ENCODE data around the gene DOLPP1. TPM values are rescaled to one million over a fixed set of nuclear protein-coding genes. Genes with fewer than 3 reads are reported as not detected.

DOLPP1 gene
- total RNA-seq, 1 donor: 10.5 TPM

GRCh38 chr9:129084087-129084486 is 3.2 kb downstream of the DOLPP1 start:
- H3K27me3 ChIP-seq (ENCODE audit: insufficient read depth, low read length): no peaks in the 10 kb centered on the region
- peaks cover 28% of the 10 kb centered on the region for H3K79me2 ChIP-seq (ENCODE audit: insufficient read depth, low read length)
- no peak overlapping the region for H2AFZ ChIP-seq (ENCODE audit: low read length)
- peaks cover 5% of the 10 kb centered on the region for H4K20me1 ChIP-seq (ENCODE audit: insufficient read depth, low read length)
- no peaks in the 10 kb centered on the region for H3K9me3 ChIP-seq (ENCODE audit: low read depth, low read length)
- no peak overlapping the region for H3K4me3 ChIP-seq (ENCODE audit: insufficient read depth, low read length)
- no peak overlapping the region for H3K27ac ChIP-seq (ENCODE audit: low read depth, low read length)
- H3K36me3 ChIP-seq (ENCODE audit: insufficient read depth, low read length): no peaks in the 10 kb centered on the region
- no peak for DNase-seq (ENCODE audit: insufficient read length, low spot score, missing footprints)
- H3K4me2 ChIP-seq (ENCODE audit: insufficient read depth, low read length): no peak overlapping the region
- no peak for TF ChIP-seq CTCF (IDR thresholded peaks at IDR 0.05; ENCODE audit: extremely low read depth, low read depth, low read length)
- peaks cover 14% of the 10 kb centered on the region for H3K4me1 ChIP-seq (ENCODE audit: insufficient read depth, low read length)

- Histone ChIP-seq H3K4me2 (ENCODE audit: insufficient read depth, low read length) (no peak overlapping the region), H3K27ac (ENCODE audit: low read depth, low read length) (no peak overlapping the region), H3K79me2 (ENCODE audit: insufficient read depth, low read length) (no peaks in the 10 kb centered on the region), H3K4me1 (ENCODE audit: insufficient read depth, low read length) (no peaks in the 10 kb centered on the region), H3K36me3 (ENCODE audit: insufficient read depth, low read length) (peaks cover 3% of the 10 kb centered on the region), H4K20me1 (ENCODE audit: insufficient read depth, low read length) (no peaks in the 10 kb centered on the region), H3K27me3 (ENCODE audit: insufficient read depth, low read length) (no peaks in the 10 kb centered on the region), H3K4me3 (ENCODE audit: insufficient read depth, low read length) (no peak overlapping the region), H3K9me3 (ENCODE audit: low read depth, low read length) (no peaks in the 10 kb centered on the region), H2AFZ (ENCODE audit: low read length) (no peak overlapping the region)
- no peak for TF ChIP-seq CTCF (IDR thresholded peaks at IDR 0.05; ENCODE audit: extremely low read depth, low read depth, low read length)
- DNase-seq (ENCODE audit: insufficient read length, low spot score, missing footprints): peak; percentile 22
Measured at GRCh38 chr9:129089246-129089645, 8.3 kb downstream of the DOLPP1 start.

DNA sequence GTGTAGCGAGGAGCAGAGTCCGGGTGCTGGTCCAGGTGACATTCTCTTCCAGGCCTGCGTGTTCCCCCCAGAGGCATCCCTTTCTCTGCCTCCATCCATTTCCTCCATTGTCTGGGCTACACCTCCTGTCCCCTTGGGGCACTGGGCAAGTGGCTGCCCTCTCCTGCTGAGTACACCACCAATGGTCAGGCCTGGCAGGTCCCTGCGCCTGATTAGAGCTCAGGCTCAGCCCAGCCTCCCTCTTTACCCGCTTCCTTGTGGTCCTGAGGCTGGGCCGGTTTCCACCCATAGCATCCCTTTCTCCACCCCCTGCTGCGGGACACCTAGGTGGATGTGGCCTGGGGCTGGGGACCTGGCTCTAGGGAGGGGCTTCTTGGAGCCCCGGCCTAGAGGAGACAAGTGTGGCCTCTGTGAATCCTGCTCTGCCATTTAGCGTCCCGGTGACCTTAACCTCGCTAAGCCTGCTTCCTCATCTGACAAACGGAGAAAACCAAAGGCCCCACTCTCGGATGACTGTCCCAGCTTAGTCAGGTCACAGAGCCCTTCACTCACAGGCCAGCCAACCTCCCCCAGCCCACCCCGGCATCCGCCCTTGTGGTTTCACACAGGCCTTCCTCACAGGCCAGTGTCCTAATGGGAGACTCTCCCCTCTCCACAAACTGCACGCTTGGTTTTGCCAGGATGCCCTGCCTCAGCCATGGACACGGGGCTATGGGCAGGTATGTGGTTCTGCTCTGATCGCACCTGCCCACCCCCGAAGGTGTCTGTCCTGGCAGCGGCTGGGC is 12.9 kb downstream of the DOLPP1 start:
- H3K79me2 ChIP-seq (ENCODE audit: insufficient read depth, low read length): no peaks in the 10 kb centered on the region
- peaks cover 11% of the 10 kb centered on the region for H3K36me3 ChIP-seq (ENCODE audit: insufficient read depth, low read length)
- H2AFZ ChIP-seq (ENCODE audit: low read length): no peak overlapping the region
- TF ChIP-seq CTCF (IDR thresholded peaks at IDR 0.05; ENCODE audit: extremely low read depth, low read depth, low read length): no peak
- no peaks in the 10 kb centered on the region for H3K27me3 ChIP-seq (ENCODE audit: insufficient read depth, low read length)
- no peak overlapping the region for H3K27ac ChIP-seq (ENCODE audit: low read depth, low read length)
- H3K4me2 ChIP-seq (ENCODE audit: insufficient read depth, low read length): no peak overlapping the region
- DNase-seq (ENCODE audit: insufficient read length, low spot score, missing footprints): peak; percentile 72
- H3K9me3 ChIP-seq (ENCODE audit: low read depth, low read length): no peaks in the 10 kb centered on the region
- H4K20me1 ChIP-seq (ENCODE audit: insufficient read depth, low read length): no peaks in the 10 kb centered on the region
- H3K4me3 ChIP-seq (ENCODE audit: insufficient read depth, low read length): no peak overlapping the region
- no peaks in the 10 kb centered on the region for H3K4me1 ChIP-seq (ENCODE audit: insufficient read depth, low read length)

GRCh38 chr9:129094387-129095169 is 13.7 kb downstream of the DOLPP1 start:
- H3K4me1 ChIP-seq (ENCODE audit: insufficient read depth, low read length): no peaks in the 10 kb centered on the region

More at GRCh38 chr9:129094387-129095169, 13.7 kb downstream of the DOLPP1 start:
- Histone ChIP-seq H4K20me1 (ENCODE audit: insufficient read depth, low read length) (no peaks in the 10 kb centered on the region), H3K4me2 (ENCODE audit: insufficient read depth, low read length) (no peak overlapping the region), H3K27me3 (ENCODE audit: insufficient read depth, low read length) (no peaks in the 10 kb centered on the region), H3K4me3 (ENCODE audit: insufficient read depth, low read length) (no peak overlapping the region), H3K79me2 (ENCODE audit: insufficient read depth, low read length) (no peaks in the 10 kb centered on the region), H3K9me3 (ENCODE audit: low read depth, low read length) (no peaks in the 10 kb centered on the region), H3K27ac (ENCODE audit: low read depth, low read length) (no peak overlapping the region), H2AFZ (ENCODE audit: low read length) (no peak overlapping the region), H3K36me3 (ENCODE audit: insufficient read depth, low read length) (peaks cover 11% of the 10 kb centered on the region)
- peak; percentile 83 for DNase-seq (ENCODE audit: insufficient read length, low spot score, missing footprints)
- TF ChIP-seq CTCF (IDR thresholded peaks at IDR 0.05; ENCODE audit: extremely low read depth, low read depth, low read length): no peak

Data from osteoblast (primary cell).